GM12801 (cell line): ENCODE data around the gene ERCC6L2.

ENCODE experiments used
- CTCF ChIP-seq: IDR thresholded peaks from one replicate; pipeline ENCODE4 v1.5.1; 2011; ENCODE audit warnings: control low read depth; ENCODE audit not compliant: insufficient read length; ENCODE audit errors: extremely low read depth

Gene ERCC6L2

GRCh38 chr9:95999390-95999789, 123.9 kb downstream of the ERCC6L2 start:
- no peak for TF ChIP-seq CTCF

GRCh38 chr9:96004379-96004778, 128.9 kb downstream of the ERCC6L2 start:
- TF ChIP-seq CTCF, result no peak

GRCh38 chr9:96006296-96006879, 130.9 kb downstream of the ERCC6L2 start:
- TF ChIP-seq CTCF, result no peak

GRCh38 chr9:96006961-96007360, 131.5 kb downstream of the ERCC6L2 start:
- TF ChIP-seq CTCF, result no peak

GRCh38 chr9:96008502-96009222, 133.2 kb downstream of the ERCC6L2 start:
- no peak for TF ChIP-seq CTCF

- TF ChIP-seq CTCF, result no peak
These were observed 133.7 kb downstream of the ERCC6L2 start for GRCh38 chr9:96009223-96009602.

GRCh38 chr9:96009690-96010472, 134.4 kb downstream of the ERCC6L2 start:
- no peak for TF ChIP-seq CTCF
